Activated B cell treated with CpG ODN at 0.5 μM for 24 hours (primary cell): ENCODE data around the gene KCNJ2. TPM values are rescaled to one million over a fixed set of nuclear protein-coding genes. Genes with fewer than 3 reads are reported as not detected.

Source experiments
- ATAC-seq: fragments of 200-7000 bp; cut with Tn5 transposase; one replicate; pipeline ENCODE4 v1.10.0; 2021; ENCODE audit warnings: low read depth, mild to moderate bottlenecking, moderate library complexity
- CTCF ChIA-PET: fragments of 350-600 bp; sonication (Branson Sonifier 250); formaldehyde crosslinking; loops from one replicate; lab custom pipeline; 2021; ENCODE audit warnings: antibody characterized with exemption; lab: Charles Lee
- POLR2A ChIA-PET: fragments of 350-600 bp; sonication (Branson Sonifier 250); formaldehyde crosslinking; loops from one replicate; lab custom pipeline; 2021; ENCODE audit warnings: antibody characterized with exemption; lab: Charles Lee
- DNase-seq: peaks from one replicate; pipeline ENCODE4 v3.0.0; 2022
- H3K27ac Mint-ChIP-seq: one replicate; pipeline ENCODE4 v1.8.0; 2020; ENCODE audit warnings: mixed read lengths
- H3K27me3 Mint-ChIP-seq: one replicate; pipeline ENCODE4 v1.8.0; 2021; ENCODE audit warnings: mixed read lengths
- H3K36me3 Mint-ChIP-seq: one replicate; pipeline ENCODE4 v1.8.0; 2021; ENCODE audit warnings: low read depth, mixed read lengths
- H3K4me1 Mint-ChIP-seq: one replicate; pipeline ENCODE4 v1.8.0; 2021; ENCODE audit warnings: mixed read lengths
- H3K4me3 Mint-ChIP-seq: one replicate; pipeline ENCODE4 v1.8.0; 2020; ENCODE audit warnings: mild to moderate bottlenecking, mixed read lengths
- H3K9me3 Mint-ChIP-seq: one replicate; pipeline ENCODE4 v1.8.0; 2020; ENCODE audit warnings: mixed read lengths
- intact Hi-C: fragments of 100-400 bp; cut with micrococcal nuclease; formaldehyde crosslinking; loops from one replicate; pipeline ENCODE4 v1.15.1; 2024
- total RNA-seq: library from RNA; stranded (reverse); gene quantifications from 2 replicates; pipeline ENCODE4 v1.2.3, GENCODE V29; 2022
- TF ChIP-seq, protein P1 (sequence below): fragments of 200-600 bp; IDR thresholded peaks from one replicate; pipeline ENCODE4 v1.8.0; 2022; ENCODE audit warnings: antibody characterized with exemption, mild to moderate bottlenecking

The KCNJ2 gene
- total RNA-seq, 1 donor from 2014 or later = 0.04 TPM

DNA sequence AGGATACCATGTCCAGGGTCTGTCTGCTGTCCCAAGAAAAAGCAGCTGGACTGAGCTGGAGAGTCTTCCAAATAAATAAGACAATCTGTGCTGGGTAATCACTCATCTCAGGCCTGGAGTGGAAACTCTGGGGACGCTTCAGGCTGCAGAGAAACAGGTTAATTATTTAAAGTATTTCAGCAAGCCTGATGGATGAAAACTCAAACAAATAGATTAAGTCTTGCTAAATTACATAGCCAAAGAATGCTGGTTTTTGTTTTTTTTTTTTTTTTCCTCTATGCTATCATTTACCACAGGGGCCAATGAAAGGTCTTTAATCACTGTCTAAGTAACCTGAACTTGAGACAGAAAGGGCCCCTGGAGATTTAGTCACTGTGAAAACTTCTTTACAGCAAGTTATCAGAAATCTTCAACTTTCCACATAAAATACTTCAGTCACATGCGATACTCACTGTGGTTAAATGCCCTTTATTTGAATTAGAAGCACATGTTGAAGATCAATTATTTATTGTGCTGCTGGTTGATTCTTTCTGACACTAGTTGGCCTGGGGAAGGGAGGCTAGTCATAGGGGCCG, 31.0 kb upstream of the KCNJ2 start:
- no peaks in the 10 kb centered on the region for H3K27me3 Mint-ChIP-seq
- intact Hi-C loops = no loop called here

DNA sequence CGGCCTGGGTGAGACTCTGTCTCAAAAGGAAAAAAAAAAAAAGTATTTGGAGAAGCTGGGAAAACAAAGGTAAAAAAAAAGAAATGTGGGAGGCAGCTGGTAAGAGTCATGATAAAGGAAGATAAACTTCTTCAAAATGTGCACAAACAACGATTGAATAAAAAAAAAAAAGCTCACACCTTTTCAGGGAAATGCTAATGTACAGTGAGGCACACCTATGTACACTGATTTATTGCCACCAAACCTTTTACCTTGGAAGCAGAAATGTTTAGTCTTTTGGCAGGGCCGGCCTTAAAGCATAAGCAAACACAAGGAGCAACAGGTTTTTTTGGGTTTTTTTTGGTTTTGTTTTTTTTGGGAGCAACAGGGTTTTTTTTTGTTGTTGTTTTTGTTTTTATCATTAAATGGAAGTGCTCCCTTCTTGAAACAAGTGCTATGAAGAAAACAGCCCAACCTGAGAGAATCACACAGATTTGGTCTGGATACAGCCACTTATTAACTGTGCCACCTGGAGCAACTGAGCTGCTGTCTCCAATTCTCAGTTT, 29.8 kb upstream of the KCNJ2 start:
- peaks cover 16% of the 10 kb centered on the region for H3K4me1 Mint-ChIP-seq
- intact Hi-C loops = no loop called here
- TF ChIP-seq, protein P1, sequence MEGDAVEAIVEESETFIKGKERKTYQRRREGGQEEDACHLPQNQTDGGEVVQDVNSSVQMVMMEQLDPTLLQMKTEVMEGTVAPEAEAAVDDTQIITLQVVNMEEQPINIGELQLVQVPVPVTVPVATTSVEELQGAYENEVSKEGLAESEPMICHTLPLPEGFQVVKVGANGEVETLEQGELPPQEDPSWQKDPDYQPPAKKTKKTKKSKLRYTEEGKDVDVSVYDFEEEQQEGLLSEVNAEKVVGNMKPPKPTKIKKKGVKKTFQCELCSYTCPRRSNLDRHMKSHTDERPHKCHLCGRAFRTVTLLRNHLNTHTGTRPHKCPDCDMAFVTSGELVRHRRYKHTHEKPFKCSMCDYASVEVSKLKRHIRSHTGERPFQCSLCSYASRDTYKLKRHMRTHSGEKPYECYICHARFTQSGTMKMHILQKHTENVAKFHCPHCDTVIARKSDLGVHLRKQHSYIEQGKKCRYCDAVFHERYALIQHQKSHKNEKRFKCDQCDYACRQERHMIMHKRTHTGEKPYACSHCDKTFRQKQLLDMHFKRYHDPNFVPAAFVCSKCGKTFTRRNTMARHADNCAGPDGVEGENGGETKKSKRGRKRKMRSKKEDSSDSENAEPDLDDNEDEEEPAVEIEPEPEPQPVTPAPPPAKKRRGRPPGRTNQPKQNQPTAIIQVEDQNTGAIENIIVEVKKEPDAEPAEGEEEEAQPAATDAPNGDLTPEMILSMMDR = no peak

More for the DNA sequence above, 31.0 kb upstream of the KCNJ2 start:
- DNase-seq = no peak
- no peak overlapping the region for H3K4me3 Mint-ChIP-seq
- H3K27ac Mint-ChIP-seq = no peak overlapping the region
- H3K4me1 Mint-ChIP-seq = peaks cover 16% of the 10 kb centered on the region
- no peak for ATAC-seq
- CTCF ChIA-PET = no interaction called here
- POLR2A ChIA-PET = no interaction called here
- no peaks in the 10 kb centered on the region for H3K36me3 Mint-ChIP-seq
- TF ChIP-seq, protein P1 = no peak
- no peaks in the 10 kb centered on the region for H3K9me3 Mint-ChIP-seq

DNA sequence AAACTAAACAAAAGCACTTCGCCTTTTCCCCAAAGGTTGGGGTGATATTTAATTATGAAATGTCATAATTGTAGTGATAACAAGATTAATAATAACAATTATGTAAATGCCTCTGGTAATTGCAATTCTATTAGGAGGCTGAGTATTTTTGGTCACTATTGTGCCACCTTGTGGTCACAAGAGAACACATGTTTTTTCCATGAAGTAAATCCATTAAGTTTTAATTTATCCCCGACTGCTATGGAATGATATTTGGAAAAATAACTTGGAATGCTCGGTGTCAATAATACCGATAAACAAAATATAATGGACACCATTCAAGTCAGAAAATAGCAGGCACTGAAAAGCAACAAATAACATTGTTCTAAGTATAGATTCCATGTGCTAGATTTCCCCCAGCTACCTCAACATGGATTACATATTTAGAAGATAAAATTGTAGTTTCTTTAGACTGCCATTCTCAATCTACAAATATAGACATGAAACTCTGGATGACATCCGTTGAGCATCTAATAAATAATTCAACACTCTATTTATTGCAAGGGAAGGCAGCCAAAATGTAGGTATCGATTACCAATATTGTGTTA, 25.0 kb upstream of the KCNJ2 start:
- Mint-ChIP-seq H3K4me1 (no peaks in the 10 kb centered on the region), H3K36me3 (no peaks in the 10 kb centered on the region), H3K4me3 (no peak overlapping the region), H3K9me3 (no peaks in the 10 kb centered on the region), H3K27me3 (no peaks in the 10 kb centered on the region), H3K27ac (no peak overlapping the region)
- DNase-seq (no peak), ATAC-seq (no peak)
- intact Hi-C loops = loop anchor here (1.0 kb wide), 3 partner anchors 537 to 618 kb away; no protein-coding TSS in a partner anchor
- TF ChIP-seq, protein P1 = peak; percentile 70
- CTCF ChIA-PET = interaction anchor here (0.8 to 2.7 kb wide), 11 partner anchors 12 to 620 kb away, joined by 3 to 16 read pairs (median 5); no protein-coding TSS in a partner anchor
- POLR2A ChIA-PET = no interaction called here

More for the DNA sequence above, 29.8 kb upstream of the KCNJ2 start:
- DNase-seq (no peak), ATAC-seq (no peak)
- Mint-ChIP-seq H3K36me3 (no peaks in the 10 kb centered on the region), H3K27ac (no peak overlapping the region), H3K9me3 (no peaks in the 10 kb centered on the region), H3K27me3 (no peaks in the 10 kb centered on the region), H3K4me3 (no peak overlapping the region)
- POLR2A ChIA-PET = no interaction called here
- CTCF ChIA-PET = interaction anchor here (1.2 kb wide), 1 partner anchor 532 kb away, joined by 3 read pairs; no protein-coding TSS in a partner anchor

DNA sequence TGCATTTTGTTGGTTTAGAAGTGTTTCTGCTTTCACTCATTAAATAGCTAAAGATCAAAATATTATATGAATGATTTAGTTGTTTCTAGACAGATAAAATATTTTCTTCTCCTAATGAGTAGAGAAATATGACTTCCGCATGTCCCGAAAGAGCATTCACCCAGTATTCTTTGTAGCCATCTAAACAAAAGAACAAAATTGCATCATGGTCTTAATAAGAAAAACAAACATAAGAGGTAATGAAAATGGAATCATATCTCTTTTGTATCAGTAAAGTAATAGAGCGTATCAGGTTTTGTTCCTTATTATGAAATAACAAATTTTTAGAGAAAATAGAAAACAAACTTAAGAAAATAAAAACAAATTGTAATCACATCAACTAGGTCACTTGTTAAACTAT, 16.1 kb upstream of the KCNJ2 start:
- Mint-ChIP-seq H3K4me3 (no peak overlapping the region), H3K36me3 (no peaks in the 10 kb centered on the region), H3K27me3 (no peaks in the 10 kb centered on the region), H3K27ac (no peak overlapping the region), H3K9me3 (no peaks in the 10 kb centered on the region), H3K4me1 (no peaks in the 10 kb centered on the region)
- POLR2A ChIA-PET = no interaction called here
- DNase-seq (no peak), ATAC-seq (no peak)
- CTCF ChIA-PET = no interaction called here
- TF ChIP-seq, protein P1 = no peak
- intact Hi-C loops = no loop called here

DNA sequence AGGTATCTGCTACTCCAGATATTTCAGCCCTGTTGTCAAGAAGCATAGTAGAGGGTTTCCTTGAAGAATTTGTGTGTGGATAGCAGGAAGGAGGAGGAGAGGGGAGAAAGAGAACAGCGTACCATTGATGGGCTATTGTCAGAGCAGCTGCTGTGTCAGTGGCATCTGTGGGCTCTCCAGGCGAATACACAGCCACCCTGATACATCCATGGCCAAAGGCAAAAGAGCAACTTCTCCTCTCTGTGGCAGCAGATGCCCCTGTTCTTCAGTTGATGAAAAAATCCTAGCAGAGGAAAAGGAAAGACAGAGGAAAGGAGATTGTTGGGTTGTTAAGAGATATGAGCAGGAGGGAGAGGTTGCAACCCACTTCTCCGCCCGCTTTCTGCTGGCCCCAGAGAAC, 12.2 kb upstream of the KCNJ2 start:
- DNase-seq (no peak), ATAC-seq (no peak)
- Mint-ChIP-seq H3K27me3 (no peaks in the 10 kb centered on the region), H3K27ac (no peak overlapping the region), H3K4me3 (no peak overlapping the region), H3K4me1 (no peaks in the 10 kb centered on the region), H3K36me3 (no peaks in the 10 kb centered on the region), H3K9me3 (no peaks in the 10 kb centered on the region)
- intact Hi-C loops = no loop called here
- CTCF ChIA-PET = no interaction called here
- POLR2A ChIA-PET = no interaction called here
- TF ChIP-seq, protein P1 = no peak
